Activated naive CD4-positive, alpha-beta T cell treated with anti-CD3 and anti-CD28 coated beads, Interleukin-2, amount 50 U/mL, for 16 hours (primary cell): ENCODE data around the gene GRIP2.

Experiments used
- DNase-seq: peaks from one replicate; pipeline ENCODE4 v3.0.0-alpha.2; 2020

The GRIP2 gene

DNA sequence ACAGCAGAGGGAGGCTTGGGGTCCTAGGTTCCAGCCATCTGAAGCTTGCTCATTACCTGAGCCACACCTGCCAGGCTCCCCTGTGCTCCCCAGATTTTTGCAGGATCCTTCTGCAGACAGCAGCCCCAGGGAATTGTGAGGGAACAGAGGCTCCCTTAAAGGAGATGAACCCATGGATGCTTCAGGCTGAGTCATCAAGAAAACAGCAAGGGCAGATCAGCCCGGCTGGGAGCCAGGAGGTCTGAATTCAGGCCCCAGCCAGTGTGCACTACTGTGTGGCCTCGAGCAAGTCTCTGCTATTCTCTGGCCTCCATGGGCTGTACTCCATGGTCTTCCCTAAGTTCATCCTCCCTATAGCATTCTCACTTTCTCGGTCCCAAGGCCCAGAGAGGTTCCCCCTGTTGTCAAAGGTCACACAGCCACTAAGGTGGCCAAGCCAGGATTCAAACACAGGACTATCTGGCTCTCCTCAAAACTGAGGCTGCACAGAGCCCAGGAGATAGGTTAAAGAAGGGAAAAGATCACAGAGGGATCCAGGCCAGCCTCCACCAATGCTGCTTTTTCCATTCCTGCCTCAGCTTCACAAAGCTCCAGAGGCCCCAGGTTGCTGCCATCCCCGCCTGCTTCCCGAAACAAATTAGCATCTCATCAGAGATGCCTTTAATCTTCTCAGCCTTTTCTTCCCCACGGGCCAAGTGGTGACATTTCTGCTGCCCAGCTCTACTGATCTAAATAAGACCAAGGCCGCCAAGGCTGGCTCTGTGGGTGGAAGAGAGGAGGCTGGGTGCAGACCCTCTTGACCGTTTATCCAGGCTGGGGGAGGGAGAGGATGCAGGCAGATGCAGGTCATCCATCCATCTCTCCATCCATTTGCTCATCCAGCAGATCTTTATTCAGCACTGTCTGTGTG is 21.2 kb upstream of the GRIP2 start:
- DNase-seq = no peak

DNA sequence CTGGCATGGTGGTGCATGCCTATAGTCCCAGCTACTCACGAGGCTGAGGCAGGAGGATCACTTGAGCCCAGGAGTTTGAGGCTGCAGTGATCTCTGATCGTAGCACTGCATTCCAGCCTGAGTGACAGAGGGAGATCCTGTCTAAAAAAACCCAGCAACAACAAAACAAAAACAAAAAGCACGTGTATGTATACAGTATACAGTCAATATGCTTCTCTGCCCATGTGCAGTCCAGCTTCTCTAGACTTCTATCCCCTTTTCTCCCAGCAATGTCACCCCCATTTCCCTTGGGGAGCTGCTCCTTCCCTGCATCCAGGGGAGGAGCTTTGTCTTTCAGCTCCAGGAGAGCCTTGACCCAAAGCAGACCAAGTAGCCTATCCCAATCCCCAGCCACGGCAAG is 20.0 kb upstream of the GRIP2 start:
- no peak for DNase-seq

DNA sequence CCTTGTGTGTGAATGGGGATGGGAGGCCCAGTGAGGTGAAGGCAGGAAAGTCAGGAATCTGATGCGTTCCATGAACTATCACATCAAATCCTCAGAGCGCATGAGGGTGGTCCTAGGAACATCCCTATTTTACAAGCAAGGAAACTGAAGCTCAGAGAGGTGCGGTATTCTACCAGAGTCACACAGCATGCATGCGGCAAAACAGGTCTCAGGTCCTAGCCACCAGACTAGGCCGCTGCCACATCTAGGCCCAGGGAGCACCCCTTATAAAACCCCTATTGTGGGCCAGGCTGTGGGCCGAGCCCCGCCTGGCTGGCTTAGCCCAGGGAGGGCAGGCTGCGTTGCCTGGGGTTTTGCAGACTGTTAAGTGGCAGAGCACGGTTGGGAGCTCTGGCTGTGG is 17.9 kb upstream of the GRIP2 start:
- no peak for DNase-seq

DNA sequence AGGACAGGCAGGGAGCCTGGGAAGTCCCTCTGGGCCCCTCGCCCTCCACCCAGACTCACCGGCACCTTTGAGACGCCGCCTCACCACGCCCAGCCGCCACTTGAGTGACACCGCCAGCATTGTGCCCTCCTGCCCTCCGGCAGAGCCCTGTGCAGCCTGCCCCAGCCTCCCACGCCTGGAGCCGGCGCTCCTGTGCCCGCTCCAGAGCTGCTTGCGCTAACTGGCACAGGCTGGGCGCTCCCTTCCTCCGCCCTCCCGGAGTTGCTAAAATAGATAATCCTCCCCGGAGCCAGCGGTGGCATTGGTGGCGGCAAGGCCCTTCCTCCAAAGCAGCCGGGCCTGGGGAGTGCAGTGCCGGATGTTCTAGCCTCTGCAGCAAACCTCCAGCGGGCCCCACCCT is 15.7 kb upstream of the GRIP2 start:
- DNase-seq = no peak

DNA sequence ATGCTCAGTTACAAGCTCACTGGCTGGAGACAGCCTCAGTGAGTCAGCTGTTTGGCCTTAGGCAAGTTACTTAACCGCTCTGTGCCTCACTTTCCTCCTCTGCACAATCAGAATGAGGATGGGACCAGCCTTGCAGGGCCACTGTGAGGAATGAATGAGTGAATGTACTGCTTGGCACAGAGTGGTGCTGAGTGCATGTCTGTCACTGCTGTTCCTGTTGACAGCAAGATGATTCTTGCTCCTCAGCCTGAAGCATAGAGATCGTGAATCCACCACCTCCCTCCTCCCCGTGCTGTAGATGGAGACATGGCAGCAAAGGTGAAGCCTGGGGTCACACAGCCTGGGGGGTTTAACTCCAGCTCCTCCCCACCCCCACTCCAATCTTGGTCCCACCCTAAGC is 14.6 kb upstream of the GRIP2 start:
- no peak for DNase-seq

DNA sequence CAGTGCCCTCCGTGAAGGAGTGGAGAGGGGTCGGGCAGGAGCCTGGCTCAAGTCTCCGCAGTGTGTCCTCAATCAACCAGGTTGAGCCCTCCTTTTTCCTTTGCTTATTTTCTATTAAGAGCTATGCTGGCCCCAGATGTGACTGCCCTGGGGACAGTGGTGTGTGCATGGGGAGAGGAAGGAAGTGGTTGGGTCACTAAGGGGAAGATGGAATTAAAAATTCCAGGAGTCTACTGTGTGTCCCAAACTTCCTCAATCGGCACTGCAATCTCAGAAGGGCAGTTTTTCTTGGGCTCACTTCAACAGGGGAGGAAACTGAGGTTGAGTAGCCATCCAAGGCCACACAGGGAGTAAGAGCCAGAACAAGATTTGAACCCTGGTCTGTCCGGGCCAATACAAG is 13.7 kb upstream of the GRIP2 start:
- DNase-seq = no peak

DNA sequence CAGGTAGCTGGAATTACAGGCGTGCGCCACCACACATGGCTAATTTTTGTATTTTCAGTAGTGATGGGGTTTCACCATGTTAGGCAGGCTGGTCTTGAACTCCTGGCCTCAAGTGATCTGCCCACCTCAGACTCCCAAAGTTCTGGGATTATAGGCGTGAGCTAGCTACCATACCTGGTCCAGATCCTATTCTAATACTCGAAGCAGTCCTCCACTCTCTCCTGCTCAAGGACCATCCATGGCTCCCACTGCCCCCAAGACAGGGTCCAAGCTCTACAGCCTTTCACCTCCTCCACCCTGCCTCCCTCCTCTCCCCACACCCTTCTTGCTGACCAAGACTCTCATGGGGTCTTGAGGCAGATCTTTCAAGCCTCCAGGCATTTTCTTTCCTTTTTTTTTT is 12.6 kb upstream of the GRIP2 start:
- no peak for DNase-seq

DNA sequence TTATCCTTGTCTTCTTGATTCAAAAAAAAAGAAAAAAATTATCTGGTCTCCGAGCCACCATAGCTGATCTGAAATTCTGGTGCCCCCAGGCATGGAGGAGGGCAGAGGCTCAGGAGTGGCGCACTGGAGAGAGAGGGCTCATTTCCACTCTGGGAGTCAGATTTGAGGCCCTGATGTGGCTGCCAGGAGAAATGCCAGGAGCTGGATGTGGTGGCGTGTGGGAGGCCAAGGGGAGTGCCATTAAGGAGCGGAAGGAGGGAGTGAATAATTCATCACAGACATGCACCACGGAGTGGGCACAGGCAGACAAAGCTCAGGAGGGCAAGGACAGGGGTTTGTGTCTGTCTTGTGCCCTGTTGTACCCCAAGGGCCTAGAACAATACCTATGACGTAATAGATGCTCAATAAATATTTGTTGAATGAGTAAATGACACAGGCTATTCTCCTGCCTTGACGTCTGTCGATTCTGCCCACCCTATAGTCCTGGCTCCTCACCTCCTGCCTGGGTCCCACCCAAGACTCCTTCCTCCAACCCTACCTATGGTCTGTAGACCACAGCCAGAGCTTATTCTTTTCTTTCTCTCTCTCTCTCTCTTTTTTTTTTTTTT is 12.0 kb upstream of the GRIP2 start:
- DNase-seq = no peak

DNA sequence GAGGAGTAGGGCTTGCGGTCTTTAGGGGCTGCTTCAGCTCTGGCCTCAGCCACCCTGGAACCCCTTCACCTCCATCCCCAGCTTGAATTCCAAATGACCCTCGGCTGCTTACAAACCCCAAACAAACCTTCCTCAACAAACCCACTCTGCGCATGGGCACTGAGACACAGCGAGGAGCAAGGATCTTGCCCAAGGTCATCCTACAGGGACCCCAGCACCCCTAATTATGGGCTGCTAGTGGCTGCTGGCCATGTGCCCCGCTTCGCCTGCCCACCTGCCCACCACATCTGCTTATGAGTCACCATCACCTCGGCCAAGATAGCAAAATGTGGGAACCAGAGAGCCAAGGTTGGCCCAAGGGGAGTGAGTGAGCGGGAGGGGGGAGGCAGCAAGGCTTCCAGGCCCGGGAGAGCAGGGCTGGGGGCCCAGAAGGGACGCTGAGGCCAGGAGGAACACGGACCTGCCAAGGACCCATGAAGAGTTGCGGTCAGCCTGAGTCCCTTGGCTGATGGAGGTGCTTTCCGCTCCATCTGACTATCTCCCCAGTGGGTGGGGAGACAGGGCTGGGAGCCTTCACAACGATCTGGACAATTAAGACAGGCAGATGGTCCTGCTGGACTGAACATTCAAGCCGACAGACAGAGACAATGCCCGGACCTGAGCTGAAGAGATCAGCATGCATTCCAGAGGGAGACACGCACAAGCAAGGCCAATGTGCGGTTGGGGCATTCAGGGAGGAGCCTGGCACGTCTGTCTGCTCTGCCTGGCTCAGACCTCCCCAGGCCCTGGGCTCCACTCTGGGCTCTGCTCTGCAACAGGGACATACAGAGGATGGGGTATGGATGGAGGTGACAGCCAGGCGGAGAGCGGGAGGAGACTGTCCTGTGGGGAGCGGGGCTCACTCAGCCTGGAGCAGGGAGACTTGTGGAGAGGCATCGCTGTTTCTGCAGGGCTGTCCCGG is 10.8 kb upstream of the GRIP2 start:
- no peak for DNase-seq

DNA sequence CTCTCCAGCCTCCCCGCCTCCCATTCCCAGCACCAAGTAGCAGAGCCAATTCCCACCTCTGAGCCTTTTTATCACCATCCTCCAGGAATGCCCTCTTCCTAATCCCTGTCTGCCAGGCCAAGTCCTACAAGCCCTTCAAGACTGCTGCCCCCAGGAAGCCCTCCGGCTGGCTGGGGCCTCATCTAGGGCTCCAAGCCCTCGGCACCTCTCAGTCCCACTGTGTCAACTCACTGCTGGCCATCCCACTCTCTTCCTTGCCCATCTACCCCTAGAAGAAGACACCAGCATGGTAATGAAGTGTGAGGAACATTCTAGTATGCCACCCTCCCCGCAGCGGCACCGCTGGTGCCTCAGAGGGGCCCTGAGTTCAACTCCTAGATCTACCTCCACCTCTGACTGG is 10.0 kb upstream of the GRIP2 start:
- no peak for DNase-seq

DNA sequence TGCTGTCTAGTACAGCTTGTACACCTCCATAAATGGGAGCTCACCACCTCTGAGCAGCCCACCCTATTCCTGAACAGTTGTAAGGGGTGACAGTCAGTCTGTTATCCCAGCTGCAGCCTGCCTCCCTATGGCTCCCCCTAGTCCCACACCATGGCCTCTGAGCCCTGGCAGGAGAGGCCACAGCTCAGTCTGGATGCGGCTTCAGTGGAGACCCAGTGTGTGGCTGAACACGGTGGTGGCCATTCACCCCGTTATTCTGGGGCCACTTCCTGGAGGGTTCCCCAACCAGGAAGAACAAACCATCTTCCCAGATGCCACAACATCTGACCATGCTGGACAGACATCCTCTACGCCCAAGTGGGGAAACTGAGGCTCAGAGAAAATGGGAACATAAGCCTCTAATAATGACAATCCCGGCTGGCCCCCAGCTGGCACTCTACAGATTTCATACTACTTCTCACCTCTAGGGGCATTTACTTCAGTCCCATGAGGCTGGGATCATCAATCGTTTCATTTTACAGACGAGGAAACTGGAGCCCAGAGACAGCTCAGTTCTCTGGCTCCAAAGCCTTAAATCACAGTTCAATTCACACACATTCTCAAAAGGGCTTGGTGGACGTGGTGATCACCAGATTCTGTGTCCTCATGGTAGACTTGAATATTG is 9.2 kb upstream of the GRIP2 start:
- no peak for DNase-seq

DNA sequence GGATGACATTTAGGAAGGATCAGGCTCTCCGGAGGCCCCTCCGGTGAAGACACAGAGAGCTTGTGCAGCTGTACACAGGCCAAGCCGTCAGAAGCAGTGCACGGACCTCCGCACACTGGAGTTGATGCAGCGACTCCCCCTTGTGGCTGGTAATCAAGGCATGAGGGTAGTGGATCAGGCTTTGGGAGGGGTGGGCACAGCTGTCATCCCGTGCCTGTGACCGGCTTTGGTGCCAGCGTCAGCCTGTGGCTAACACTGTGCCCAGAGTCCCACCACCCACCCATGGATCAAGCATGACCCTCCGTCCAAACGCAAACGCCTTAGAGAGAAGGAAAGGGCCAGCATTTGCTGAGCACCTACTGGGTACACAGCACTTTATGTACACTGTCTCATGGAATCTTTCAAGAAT is 8.2 kb upstream of the GRIP2 start:
- peak; percentile 32 for DNase-seq

DNA sequence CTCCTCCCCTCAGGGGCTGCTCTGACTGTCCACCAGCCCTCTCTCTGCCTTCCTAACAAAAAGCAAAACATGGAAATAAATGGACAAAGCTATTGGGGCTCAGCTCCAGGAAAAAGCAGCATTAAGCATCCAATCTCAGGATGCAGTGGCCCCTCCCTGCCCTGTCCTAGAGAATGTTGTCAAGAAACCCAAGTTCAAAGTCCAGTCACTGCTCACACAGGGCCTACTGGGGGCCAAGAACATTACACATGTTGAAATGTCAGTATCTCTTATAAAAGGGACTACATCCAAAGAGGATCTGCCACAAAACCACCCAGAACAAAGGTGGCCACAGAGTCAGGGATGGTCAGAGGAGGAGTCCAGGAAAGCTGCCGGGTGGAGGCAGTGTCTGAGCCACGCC is 7.6 kb upstream of the GRIP2 start:
- no peak for DNase-seq

DNA sequence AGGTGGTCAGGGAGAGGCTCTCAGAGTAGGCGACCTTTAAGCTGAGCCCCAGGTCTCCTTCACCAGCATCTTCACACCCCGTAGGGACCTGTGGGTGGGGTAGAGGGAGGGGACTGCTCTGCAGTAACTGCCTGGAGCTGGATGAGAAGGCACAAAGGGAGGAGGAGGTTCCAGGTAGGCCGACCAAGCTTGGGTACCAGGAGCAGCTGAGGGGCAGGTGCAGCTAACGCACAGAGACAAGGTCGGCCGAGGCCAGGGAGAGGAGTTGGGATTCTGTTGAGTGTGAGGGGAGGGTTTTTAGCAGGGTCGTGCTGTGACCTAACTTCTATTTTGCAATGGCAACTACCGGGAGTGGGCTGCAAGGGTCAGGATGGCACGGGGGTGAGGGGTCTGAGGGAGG is 5.9 kb upstream of the GRIP2 start:
- DNase-seq = no peak

DNA sequence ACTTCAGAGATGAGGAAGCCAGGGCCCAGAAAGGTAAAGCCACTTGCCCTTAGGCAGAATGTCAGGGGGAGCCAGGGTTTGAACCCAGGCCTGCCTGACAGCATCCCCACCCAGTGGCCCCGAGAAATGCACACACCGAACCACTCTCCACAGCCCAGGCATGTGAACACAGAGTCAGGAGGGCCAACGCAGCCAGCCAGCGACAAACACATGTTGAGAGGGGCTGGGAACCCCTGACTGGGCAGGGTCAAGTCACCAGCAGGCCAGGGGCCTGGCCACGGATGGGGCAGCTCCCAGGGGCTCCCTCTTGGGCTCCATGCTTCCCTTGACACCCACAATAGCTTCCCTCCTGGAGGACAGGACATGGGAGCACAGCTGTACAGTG is 5.1 kb upstream of the GRIP2 start:
- no peak for DNase-seq

DNA sequence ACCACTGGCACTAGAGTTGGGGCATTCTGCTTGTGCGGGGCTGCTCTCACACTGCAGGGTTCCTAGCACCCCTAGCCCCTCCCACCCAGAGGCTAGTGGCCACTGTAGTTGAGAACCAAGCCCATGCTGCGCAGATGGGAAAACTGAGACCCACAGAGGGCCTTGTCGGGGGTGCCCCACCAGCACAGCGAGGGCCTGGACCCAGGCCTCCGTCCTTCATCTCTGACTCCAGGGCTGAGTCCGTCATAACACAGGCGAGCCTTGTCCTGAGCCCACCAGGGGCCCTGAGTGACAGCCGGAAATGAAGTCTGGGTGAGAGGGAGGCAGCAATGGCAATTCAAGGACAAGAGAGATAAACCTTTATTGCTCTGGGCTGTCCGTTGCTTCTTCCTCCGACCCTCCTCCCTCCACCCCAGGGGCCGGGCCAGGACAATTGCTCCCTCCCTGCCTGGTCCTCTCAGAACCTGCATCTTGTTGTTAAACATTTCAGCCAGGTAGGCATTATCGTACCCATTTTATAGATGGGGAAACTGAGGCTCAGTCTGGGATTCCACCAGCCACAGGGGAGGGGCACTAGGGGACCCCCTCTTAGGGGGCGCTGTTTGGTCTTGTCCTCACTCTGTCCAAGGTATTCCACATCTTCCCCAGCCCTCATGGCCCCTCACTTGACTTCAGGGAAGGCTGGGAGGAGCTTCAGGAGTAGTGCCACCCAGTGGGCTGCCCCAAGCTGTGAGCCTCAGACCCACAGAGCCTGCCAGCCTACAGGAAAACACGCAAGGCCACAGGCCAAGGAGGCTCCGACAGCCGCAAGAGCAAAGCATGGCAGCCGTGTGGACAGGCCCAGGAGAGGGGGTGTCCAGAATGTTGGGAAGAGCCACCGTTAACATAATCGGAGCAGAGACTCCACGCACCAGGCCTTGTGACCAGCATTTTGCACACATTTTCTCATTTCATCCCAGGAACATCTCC is 4.4 kb upstream of the GRIP2 start:
- DNase-seq = no peak

DNA sequence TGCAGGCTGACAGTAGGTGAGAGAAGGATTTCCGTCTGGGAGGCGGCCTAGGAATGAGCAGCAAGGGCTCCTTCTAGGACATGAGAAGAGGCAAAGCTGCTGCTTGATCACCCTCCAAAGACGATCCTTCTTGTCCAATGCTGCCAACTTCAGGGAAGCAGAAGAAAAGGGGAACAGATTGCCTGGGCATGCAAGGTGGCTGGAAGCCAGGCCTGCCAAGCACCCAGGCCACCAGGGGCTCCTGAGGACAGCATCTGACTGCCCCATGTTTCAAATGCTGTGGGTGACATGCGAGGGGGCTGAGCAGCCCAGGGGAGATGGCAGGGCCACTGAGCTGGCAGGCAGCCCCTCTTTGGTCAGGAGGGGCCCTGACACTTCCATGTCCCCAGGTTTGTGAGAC is 3.3 kb upstream of the GRIP2 start:
- no peak for DNase-seq

DNA sequence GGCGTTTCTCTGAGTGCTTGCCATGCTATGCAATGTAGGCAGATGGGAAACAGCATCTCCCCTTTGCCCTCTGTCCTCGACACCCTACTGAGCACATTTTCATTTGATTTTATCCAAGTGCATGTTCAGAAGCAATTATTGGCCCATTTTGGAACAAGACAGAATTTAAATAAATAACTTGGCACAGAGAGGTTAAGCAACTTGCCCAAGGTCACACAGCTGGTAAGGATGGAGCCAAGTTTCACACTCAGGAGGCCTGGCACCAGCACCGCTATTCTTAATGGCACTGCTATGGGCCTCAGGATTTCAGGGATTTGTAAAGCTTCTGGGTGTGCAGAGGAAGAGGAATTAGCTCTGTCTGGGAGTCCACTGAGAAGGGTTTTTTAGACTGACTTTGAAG is 2.5 kb upstream of the GRIP2 start:
- no peak for DNase-seq

DNA sequence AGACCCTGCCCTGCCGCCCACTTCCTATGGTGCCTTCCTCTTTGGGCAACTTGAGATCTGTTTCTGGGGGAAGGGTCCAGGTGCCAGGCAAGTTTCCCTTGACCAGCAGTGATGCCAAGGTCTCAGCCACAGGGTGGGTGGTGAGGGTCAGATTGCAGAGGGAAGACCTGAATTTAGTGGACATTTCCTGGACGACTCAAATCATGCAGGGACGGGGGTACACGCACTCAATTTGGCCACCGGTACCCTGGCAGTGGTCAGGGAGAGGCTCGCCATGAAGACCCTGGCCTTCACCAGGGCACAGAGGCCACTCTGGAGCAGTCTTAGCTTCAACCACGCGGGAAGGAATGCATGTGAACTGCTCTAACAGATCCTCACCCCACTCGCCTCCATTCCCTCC is 1.5 kb upstream of the GRIP2 start:
- DNase-seq = no peak

DNA sequence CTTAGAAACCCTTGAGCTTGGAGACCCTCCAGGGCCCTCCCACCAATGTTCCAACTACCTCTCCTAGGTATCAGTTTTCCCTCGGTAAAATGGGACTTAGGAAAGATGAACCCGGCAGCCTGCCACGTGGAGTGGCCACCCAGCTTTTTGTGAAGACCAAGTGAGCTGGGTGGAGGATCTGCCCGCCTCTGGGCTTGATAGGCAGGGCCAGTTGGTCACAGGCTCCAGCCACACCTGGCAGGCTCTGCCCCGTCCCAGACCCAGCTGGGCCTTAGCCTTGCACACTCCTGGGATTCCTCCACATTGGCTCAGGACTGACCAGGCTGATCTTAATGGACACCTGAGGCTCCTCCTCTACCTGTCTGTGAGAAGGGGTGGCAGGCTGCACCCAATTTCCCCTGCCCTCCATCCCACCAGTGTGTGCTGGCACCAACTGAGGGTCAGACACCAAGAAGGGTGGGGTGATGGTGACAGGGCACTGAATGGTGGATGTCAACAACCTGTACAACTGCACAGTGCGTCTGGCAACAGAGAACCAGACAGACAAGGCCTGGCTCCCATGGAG is 761 bp upstream of the GRIP2 start:
- no peak for DNase-seq

DNA sequence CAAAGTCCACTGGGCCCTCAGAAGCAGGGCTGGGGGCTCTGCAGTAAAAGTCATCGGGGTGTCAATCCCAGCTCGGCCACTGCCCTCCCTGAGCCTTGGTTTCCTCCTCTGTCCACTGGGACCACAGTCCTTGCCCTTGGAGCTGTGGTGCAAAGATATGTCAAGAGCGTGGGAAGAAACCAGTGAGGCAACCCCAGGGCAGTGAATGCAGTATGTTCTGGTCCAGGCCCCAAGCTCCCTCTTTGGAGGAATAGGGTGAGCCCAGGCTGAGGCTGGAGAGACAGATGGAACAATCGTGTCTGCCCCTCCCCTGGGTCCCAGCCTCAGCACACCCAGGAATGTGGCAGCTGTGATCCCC is 779 bp downstream of the GRIP2 start:
- DNase-seq = no peak
